Measurements from ENCODE around the gene PPFIA1.

DNA sequence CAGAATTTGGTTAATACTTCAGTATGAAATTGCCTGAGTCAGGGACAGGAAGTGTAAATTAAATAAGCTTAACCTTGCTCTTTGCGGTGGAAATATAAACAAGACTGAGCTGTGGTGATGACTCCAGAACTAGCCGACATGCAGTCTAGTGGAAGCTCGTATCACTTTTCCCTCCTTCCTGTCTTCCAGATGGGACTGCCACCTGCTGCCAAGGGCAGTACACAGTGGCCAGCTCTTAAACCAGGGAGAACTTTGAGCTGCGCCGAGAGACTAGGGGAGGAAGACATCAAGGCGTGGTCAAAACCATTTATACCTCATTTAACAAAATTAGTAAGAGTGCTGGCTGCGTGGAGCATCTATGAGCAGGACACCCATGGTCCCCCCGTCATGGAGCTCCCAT, 96.6 kb downstream of the PPFIA1 start:
- TF ChIP-seq, protein P1, sequence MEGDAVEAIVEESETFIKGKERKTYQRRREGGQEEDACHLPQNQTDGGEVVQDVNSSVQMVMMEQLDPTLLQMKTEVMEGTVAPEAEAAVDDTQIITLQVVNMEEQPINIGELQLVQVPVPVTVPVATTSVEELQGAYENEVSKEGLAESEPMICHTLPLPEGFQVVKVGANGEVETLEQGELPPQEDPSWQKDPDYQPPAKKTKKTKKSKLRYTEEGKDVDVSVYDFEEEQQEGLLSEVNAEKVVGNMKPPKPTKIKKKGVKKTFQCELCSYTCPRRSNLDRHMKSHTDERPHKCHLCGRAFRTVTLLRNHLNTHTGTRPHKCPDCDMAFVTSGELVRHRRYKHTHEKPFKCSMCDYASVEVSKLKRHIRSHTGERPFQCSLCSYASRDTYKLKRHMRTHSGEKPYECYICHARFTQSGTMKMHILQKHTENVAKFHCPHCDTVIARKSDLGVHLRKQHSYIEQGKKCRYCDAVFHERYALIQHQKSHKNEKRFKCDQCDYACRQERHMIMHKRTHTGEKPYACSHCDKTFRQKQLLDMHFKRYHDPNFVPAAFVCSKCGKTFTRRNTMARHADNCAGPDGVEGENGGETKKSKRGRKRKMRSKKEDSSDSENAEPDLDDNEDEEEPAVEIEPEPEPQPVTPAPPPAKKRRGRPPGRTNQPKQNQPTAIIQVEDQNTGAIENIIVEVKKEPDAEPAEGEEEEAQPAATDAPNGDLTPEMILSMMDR (IDR thresholded peaks at IDR 0.05; ENCODE audit: insufficient read depth, low read length): no peak
- TF ChIP-seq, protein P2, sequence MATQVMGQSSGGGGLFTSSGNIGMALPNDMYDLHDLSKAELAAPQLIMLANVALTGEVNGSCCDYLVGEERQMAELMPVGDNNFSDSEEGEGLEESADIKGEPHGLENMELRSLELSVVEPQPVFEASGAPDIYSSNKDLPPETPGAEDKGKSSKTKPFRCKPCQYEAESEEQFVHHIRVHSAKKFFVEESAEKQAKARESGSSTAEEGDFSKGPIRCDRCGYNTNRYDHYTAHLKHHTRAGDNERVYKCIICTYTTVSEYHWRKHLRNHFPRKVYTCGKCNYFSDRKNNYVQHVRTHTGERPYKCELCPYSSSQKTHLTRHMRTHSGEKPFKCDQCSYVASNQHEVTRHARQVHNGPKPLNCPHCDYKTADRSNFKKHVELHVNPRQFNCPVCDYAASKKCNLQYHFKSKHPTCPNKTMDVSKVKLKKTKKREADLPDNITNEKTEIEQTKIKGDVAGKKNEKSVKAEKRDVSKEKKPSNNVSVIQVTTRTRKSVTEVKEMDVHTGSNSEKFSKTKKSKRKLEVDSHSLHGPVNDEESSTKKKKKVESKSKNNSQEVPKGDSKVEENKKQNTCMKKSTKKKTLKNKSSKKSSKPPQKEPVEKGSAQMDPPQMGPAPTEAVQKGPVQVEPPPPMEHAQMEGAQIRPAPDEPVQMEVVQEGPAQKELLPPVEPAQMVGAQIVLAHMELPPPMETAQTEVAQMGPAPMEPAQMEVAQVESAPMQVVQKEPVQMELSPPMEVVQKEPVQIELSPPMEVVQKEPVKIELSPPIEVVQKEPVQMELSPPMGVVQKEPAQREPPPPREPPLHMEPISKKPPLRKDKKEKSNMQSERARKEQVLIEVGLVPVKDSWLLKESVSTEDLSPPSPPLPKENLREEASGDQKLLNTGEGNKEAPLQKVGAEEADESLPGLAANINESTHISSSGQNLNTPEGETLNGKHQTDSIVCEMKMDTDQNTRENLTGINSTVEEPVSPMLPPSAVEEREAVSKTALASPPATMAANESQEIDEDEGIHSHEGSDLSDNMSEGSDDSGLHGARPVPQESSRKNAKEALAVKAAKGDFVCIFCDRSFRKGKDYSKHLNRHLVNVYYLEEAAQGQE (IDR thresholded peaks at IDR 0.05; ENCODE audit: insufficient replicate concordance, low read depth): no peak
- TF ChIP-seq POLR2AphosphoS5 (IDR thresholded peaks at IDR 0.05; ENCODE audit: low read depth): no peak

Measured in HL-60 (cell line).